Mucosa of descending colon (tissue), 3 donors: ENCODE measurements around the gene TRERF1. TPM values are rescaled to one million over a fixed set of nuclear protein-coding genes. Genes with fewer than 3 reads are reported as not detected.
"Not testable (repeated sequence)": the region's sequence is repeated elsewhere in the genome, so short reads cannot be mapped to it uniquely, and the experiment has no call there.

Source experiments
- ATAC-seq: fragments of 200-7000 bp; cut with Tn5 transposase; one replicate; pipeline ENCODE4 v1.9.1; 2020; ENCODE audit warnings: mild to moderate bottlenecking, moderate library complexity
- DNase-seq, 3 donors: peaks; one replicate each; pipeline ENCODE4 v3.0.0-alpha.2; 2020
- H3K36me3 ChIP-seq: fragments of 200-600 bp; one replicate; pipeline ENCODE4 v1.8.0; 2021; ENCODE audit warnings: low read depth, mild to moderate bottlenecking
- H3K4me1 ChIP-seq: fragments of 200-600 bp; one replicate; pipeline ENCODE4 v1.8.0; 2021; ENCODE audit warnings: low read depth, mild to moderate bottlenecking
- H3K4me3 ChIP-seq: fragments of 200-600 bp; one replicate; pipeline ENCODE4 v1.8.0; 2021; ENCODE audit warnings: mild to moderate bottlenecking
- H3K9me3 ChIP-seq: fragments of 200-600 bp; one replicate; pipeline ENCODE4 v1.8.0; 2021; ENCODE audit warnings: mild to moderate bottlenecking
- intact Hi-C, 2 donors: fragments of 100-400 bp; cut with DNase I in 1 of 2; cut with micrococcal nuclease in 1 of 2; formaldehyde crosslinking; loops; one replicate each; pipeline versions ENCODE4 v1.11.0 to v1.11.1; 2022; cut with DNase I, micrococcal nuclease
- total RNA-seq, 3 donors: library from RNA; stranded (reverse); fragmentation: NEBNext Ultra II Directional in 2 of 3; extraction: Animal tissue kit (Norgen Biotek cat#: 25700) in 2 of 3; gene quantifications; one replicate each; pipeline versions ENCODE4 v1.2.1 to v1.2.4, GENCODE V29; 2021 to 2023
- TF ChIP-seq, protein P1 (sequence below): fragments of 200-600 bp; IDR thresholded peaks from one replicate; pipeline ENCODE4 v1.8.0; 2022; ENCODE audit warnings: antibody characterized with exemption, mild to moderate bottlenecking
- donor health status: DM: no; HTN: no; CAD: no; lungs with moderate emphysema.
- donor health status: DM: no; HTN: no; CAD: no.
- donor health status: DM: no; HTN: yes; CAD: no.

TRERF1 gene
- total RNA-seq, 3 donors from 2014 or later: 2.8 to 11.2 (median 3.8) TPM

- H3K9me3 ChIP-seq: no peaks in the 10 kb centered on the region
- ATAC-seq (no peak), DNase-seq (no peak)
- no peaks in the 10 kb centered on the region for H3K36me3 ChIP-seq
- intact Hi-C loops: no loop called here
- TF ChIP-seq, protein P1, sequence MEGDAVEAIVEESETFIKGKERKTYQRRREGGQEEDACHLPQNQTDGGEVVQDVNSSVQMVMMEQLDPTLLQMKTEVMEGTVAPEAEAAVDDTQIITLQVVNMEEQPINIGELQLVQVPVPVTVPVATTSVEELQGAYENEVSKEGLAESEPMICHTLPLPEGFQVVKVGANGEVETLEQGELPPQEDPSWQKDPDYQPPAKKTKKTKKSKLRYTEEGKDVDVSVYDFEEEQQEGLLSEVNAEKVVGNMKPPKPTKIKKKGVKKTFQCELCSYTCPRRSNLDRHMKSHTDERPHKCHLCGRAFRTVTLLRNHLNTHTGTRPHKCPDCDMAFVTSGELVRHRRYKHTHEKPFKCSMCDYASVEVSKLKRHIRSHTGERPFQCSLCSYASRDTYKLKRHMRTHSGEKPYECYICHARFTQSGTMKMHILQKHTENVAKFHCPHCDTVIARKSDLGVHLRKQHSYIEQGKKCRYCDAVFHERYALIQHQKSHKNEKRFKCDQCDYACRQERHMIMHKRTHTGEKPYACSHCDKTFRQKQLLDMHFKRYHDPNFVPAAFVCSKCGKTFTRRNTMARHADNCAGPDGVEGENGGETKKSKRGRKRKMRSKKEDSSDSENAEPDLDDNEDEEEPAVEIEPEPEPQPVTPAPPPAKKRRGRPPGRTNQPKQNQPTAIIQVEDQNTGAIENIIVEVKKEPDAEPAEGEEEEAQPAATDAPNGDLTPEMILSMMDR: no peak
- no peak overlapping the region for H3K4me3 ChIP-seq
- no peaks in the 10 kb centered on the region for H3K4me1 ChIP-seq
These were observed 32.5 kb upstream of the TRERF1 start for GRCh38 chr6:42484261-42484660.

- no peaks in the 10 kb centered on the region for H3K36me3 ChIP-seq
- intact Hi-C loops: no loop called here
- ATAC-seq (no peak), DNase-seq (peak in 1 of 3 donors; percentile 8)
- no peaks in the 10 kb centered on the region for H3K9me3 ChIP-seq
- H3K4me3 ChIP-seq: no peak overlapping the region
- TF ChIP-seq, protein P1: no peak
- no peaks in the 10 kb centered on the region for H3K4me1 ChIP-seq
These were observed 30.4 kb upstream of the TRERF1 start for GRCh38 chr6:42482174-42482573.

- Histone ChIP-seq H3K4me1 (no peaks in the 10 kb centered on the region), H3K36me3 (no peaks in the 10 kb centered on the region), H3K4me3 (no peak overlapping the region), H3K9me3 (peaks cover 5% of the 10 kb centered on the region)
- ATAC-seq: no peak
- intact Hi-C loops: no loop called here
- TF ChIP-seq, protein P1: no peak
- no peak for DNase-seq
These were observed 20.0 kb upstream of the TRERF1 start for GRCh38 chr6:42471714-42472113.

DNA sequence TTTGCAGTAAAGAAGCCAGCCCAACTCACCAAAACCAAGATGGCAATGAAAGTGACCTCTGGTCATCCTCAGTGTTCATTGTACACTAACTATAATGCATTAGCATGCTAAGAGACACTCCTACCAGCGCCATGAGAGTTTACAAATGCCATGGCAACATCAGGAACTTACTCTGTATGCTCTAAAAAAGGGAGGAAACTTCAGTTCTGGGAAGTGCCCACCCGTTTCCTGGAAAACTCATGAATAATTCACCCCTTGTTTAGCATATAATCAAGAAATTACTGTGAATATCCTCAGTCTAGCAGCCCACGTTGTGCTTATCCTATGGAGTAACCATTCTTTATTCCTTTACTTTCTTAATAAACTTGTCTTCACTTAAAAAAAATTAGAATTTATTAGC lies 19.4 kb upstream of the TRERF1 start:
- Histone ChIP-seq H3K4me3 (no peak overlapping the region), H3K4me1 (no peaks in the 10 kb centered on the region), H3K36me3 (no peaks in the 10 kb centered on the region), H3K9me3 (peaks cover 5% of the 10 kb centered on the region)
- ATAC-seq (no peak), DNase-seq (no peak)
- TF ChIP-seq, protein P1: no peak
- intact Hi-C loops: no loop called here

DNA sequence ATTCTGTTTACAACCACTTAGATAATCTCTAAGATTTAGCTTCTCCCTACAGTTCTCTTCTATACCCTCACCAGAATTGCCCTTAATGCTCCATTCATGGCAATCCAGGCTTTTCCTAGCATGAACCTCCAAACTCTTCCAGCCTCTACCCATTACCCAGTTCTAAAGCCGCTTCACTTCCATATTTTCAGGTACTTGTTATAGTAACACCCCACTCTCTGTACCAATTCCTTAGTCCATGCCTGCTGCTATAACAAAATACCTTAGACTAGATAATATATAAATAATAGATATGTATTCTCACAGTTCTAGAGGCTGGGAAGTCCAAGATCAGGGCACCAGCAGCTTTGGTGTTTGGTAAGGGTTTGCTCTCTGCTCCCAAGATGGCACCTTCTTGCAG lies 16.5 kb upstream of the TRERF1 start:
- TF ChIP-seq, protein P1: no peak
- no peaks in the 10 kb centered on the region for H3K4me1 ChIP-seq
- peaks cover 5% of the 10 kb centered on the region for H3K9me3 ChIP-seq
- intact Hi-C loops: no loop called here
- ATAC-seq (no peak), DNase-seq (no peak)
- no peaks in the 10 kb centered on the region for H3K36me3 ChIP-seq
- H3K4me3 ChIP-seq: no peak overlapping the region

GRCh38 chr6:42467651-42468050 lies 15.9 kb upstream of the TRERF1 start:
- Histone ChIP-seq H3K4me3 (no peak overlapping the region), H3K4me1 (no peaks in the 10 kb centered on the region), H3K9me3 (peaks cover 5% of the 10 kb centered on the region), H3K36me3 (no peaks in the 10 kb centered on the region)
- intact Hi-C loops: no loop called here
- no peak for DNase-seq
- TF ChIP-seq, protein P1: no peak
- no peak for ATAC-seq

- H3K36me3 ChIP-seq, H3K4me3 ChIP-seq, DNase-seq, ATAC-seq, H3K4me1 ChIP-seq, H3K9me3 ChIP-seq, intact Hi-C loops: not testable (repeated sequence)
These were observed 14.7 kb upstream of the TRERF1 start for GRCh38 chr6:42466470-42466869.
